Heart left ventricle (tissue), 16 donors: ENCODE measurements around the gene EPC2. TPM values are rescaled to one million over a fixed set of nuclear protein-coding genes. Genes with fewer than 3 reads are reported as not detected.

ENCODE experiments used
- ATAC-seq, 4 donors: fragments of 200-7000 bp; cut with Tn5 transposase; one replicate each; pipeline ENCODE4 v1.9.1; 2020 to 2022; ENCODE audit warnings: moderate library complexity in 4 of 4, mild to moderate bottlenecking in 3 of 4, moderate number of reproducible peaks in 1 of 4
- DNase-seq, 5 donors: peaks; one replicate each; pipeline ENCODE4 v3.0.0-alpha.2; 2020
- H3K27ac ChIP-seq, 12 donors: fragments of 200-600 bp; sonication (generic) in 4 of 12; one replicate each; pipeline versions ENCODE4 v1.5.0 to v1.8.0; 2016 to 2022; ENCODE audit warnings: mild to moderate bottlenecking in 2 of 12
- H3K27me3 ChIP-seq, 9 donors: fragments of 200-600 bp; sonication (generic) in 2 of 9; one replicate each; pipeline versions ENCODE4 v1.5.1 to v1.8.0; 2016 to 2022; ENCODE audit warnings: mild to moderate bottlenecking in 3 of 9
- H3K36me3 ChIP-seq, 9 donors: fragments of 200-600 bp; sonication (generic) in 2 of 9; one replicate each; pipeline versions ENCODE4 v1.5.0 to v1.8.0; 2018 to 2022; ENCODE audit warnings: mild to moderate bottlenecking in 2 of 9
- H3K4me1 ChIP-seq, 12 donors: fragments of 200-600 bp; sonication (generic) in 4 of 12; one replicate each; pipeline versions ENCODE4 v1.5.0 to v1.8.0; 2016 to 2022; ENCODE audit warnings: mild to moderate bottlenecking in 3 of 12
- H3K4me3 ChIP-seq, 12 donors: fragments of 200-600 bp; sonication (generic) in 4 of 12; one replicate each; pipeline versions ENCODE4 v1.5.0 to v1.8.0; 2017 to 2022; ENCODE audit warnings: mild to moderate bottlenecking in 9 of 12, moderate library complexity in 4 of 12
- H3K9me3 ChIP-seq, 12 donors: fragments of 200-600 bp; sonication (generic) in 4 of 12; one replicate each; pipeline versions ENCODE4 v1.5.0 to v1.8.0; 2016 to 2022; ENCODE audit warnings: mild to moderate bottlenecking in 1 of 12
- CTCF ChIP-seq, 12 donors: fragments of 200-600 bp; sonication (generic) in 4 of 12; IDR thresholded peaks; one replicate each; pipeline versions ENCODE4 v1.5.0 to v1.8.0; 2018 to 2022; ENCODE audit warnings: antibody characterized with exemption in 12 of 12, mild to moderate bottlenecking in 5 of 12
- POLR2A ChIP-seq, 2 donors: fragments of 450-650 bp; IDR thresholded peaks; one replicate each; pipeline ENCODE4 v1.6.1; 2017; ENCODE audit warnings: antibody characterized with exemption in 2 of 2, mild to moderate bottlenecking in 2 of 2, moderate library complexity in 2 of 2
- WGBS, 4 donors: extraction: QIAGEN DNeasy Blood & Tissue Kit in 2 of 4; methylation state at CpG; one replicate each; pipeline versions ENCODE4 v1.1.5 to v1.1.7; 2013 to 2018; 5-methylcytosine and 5-hydroxymethylcytosine counted together
- intact Hi-C, 10 donors: fragments of 100-400 bp; cut with DNase I; formaldehyde crosslinking; loops; one replicate each; pipeline versions ENCODE4 v1.11.1 to v1.14.2; 2022
- polyA plus RNA-seq, 2 donors: library from polyadenylated mRNA; stranded (reverse); fragments of 200-250 nt; gene quantifications; one replicate each; pipeline ENCODE4 v1.2.3, GENCODE V29; 2013
- total RNA-seq, 9 donors: library from RNA; depleted of rRNA in 2 of 9; stranded (reverse); fragments of >200 nt in 2 of 9; fragmentation: NEBNext Ultra II Directional in 3 of 9; extraction: Animal tissue kit (Norgen Biotek cat#: 25700) in 3 of 9; gene quantifications; one replicate each; pipeline versions ENCODE4 v1.1.0 to v1.2.4, GENCODE V29; 2016 to 2023
- donor health status: ischemic (EF 13 %, LVEDD 7.1; RV severe dilation, severe dysfunction).
- donor health status: healthy with polysubstance abuse.
- donor health status: DM: no; HTN: yes; CAD: no.
- donor health status: DM: no; HTN: no; CAD: no.
- donor health status: ischemic (EF 25% LVEDD 6.9; RV normal size, moderate dysfunction).
- donor health status: ischemic (EF 25% LVEDD 5.7; RV mildly dilated, moderate dysfunction).
- donor health status: healthy.
- donor health status: DM: yes; HTN: yes; CAD: no.
- donor health status: ischemic (EF 35%, LVEDD 5.7; RV mildly dilated, moderate dysfunction).
- donor health status: nonischemic (EF 11% LVEDD 7.7; RV severe dilation, severe dysfunction).
- donor health status: DM: yes; HTN: yes; CAD: no.
- donor health status: PGD.
- donor health status: ischemic (EF 29% LVEDD 5.4; RV normal size, mild dysfunction).
- donor health status: nonischemic (EF 23%, LVEDD 6.1; RV moderate dilation, normal function).

Gene EPC2
- total and polyA plus RNA-seq, 11 donors, result 5.6 to 27.1 (median 19.3) TPM

GRCh38 chr2:148623086-148623485 lies 21.5 kb upstream of the EPC2 start:
- no peaks in the 10 kb centered on the region for H3K27me3 ChIP-seq
- no peak overlapping the region for H3K27ac ChIP-seq
- TF ChIP-seq CTCF (IDR thresholded peaks at IDR 0.05) (no peak), POLR2A (IDR thresholded peaks at IDR 0.05) (no peak)
- intact Hi-C loops, result no loop called here
- no peaks in the 10 kb centered on the region for H3K36me3 ChIP-seq
- no peak for ATAC-seq
- no peak for DNase-seq
- H3K9me3 ChIP-seq, result no peaks in the 10 kb centered on the region
- H3K4me1 ChIP-seq, result peaks cover 0 to 18% (median 8%) of the 10 kb centered on the region in 12 donors
- H3K4me3 ChIP-seq, result no peak overlapping the region

GRCh38 chr2:148627224-148627623 lies 17.3 kb upstream of the EPC2 start:
- intact Hi-C loops, result loop anchor here in 1 of 10 donors (5.0 kb wide), 1 partner anchor 360 kb away; no protein-coding TSS in a partner anchor
- H3K9me3 ChIP-seq, result no peaks in the 10 kb centered on the region
- DNase-seq (no peak), ATAC-seq (no peak)
- no peaks in the 10 kb centered on the region for H3K36me3 ChIP-seq
- no peak overlapping the region for H3K4me3 ChIP-seq
- peaks cover 0 to 4% (median 0%) of the 10 kb centered on the region in 12 donors for H3K4me1 ChIP-seq
- TF ChIP-seq CTCF (IDR thresholded peaks at IDR 0.05) (no peak), POLR2A (IDR thresholded peaks at IDR 0.05) (no peak)
- H3K27me3 ChIP-seq, result no peaks in the 10 kb centered on the region
- no peak overlapping the region for H3K27ac ChIP-seq

GRCh38 chr2:148634749-148635148 lies 9.8 kb upstream of the EPC2 start:
- intact Hi-C loops, result loop anchor here in 2 of 10 donors (5.0 to 10.0 kb wide), 2 partner anchors 70 to 358 kb away; no protein-coding TSS in a partner anchor

GRCh38 chr2:148638543-148638942 lies 6.0 kb upstream of the EPC2 start:
- TF ChIP-seq POLR2A (IDR thresholded peaks at IDR 0.05), result no peak
- TF ChIP-seq CTCF (IDR thresholded peaks at IDR 0.05), result no peak
- Histone ChIP-seq H3K4me1 (peaks cover 0 to 16% (median 2%) of the 10 kb centered on the region in 12 donors), H3K27ac (no peak overlapping the region), H3K4me3 (no peak overlapping the region), H3K36me3 (no peaks in the 10 kb centered on the region), H3K27me3 (no peaks in the 10 kb centered on the region), H3K9me3 (no peaks in the 10 kb centered on the region)
- WGBS, 4 donors, result 84 to 92% (median 88%) methylated on average over 5 of the region's 5 CpGs
- DNase-seq (no peak), ATAC-seq (no peak)
- intact Hi-C loops, result loop anchor here in 2 of 10 donors (5.0 to 10.0 kb wide), 2 partner anchors 74 to 354 kb away; no protein-coding TSS in a partner anchor

More at GRCh38 chr2:148634749-148635148, 9.8 kb upstream of the EPC2 start:
- Histone ChIP-seq H3K9me3 (no peaks in the 10 kb centered on the region), H3K27ac (no peak overlapping the region), H3K4me1 (no peaks in the 10 kb centered on the region), H3K36me3 (no peaks in the 10 kb centered on the region), H3K27me3 (no peaks in the 10 kb centered on the region), H3K4me3 (no peak overlapping the region)
- DNase-seq, result no peak
- ATAC-seq, result no peak
- TF ChIP-seq POLR2A (IDR thresholded peaks at IDR 0.05) (no peak), CTCF (IDR thresholded peaks at IDR 0.05) (no peak)
- 46 to 94% (median 78%) methylated on average over 2 of the region's 2 CpGs for WGBS, 4 donors
